PFSK-1 (cell line): ENCODE data around the gene SFI1.

Experiments
- POLR2AphosphoS5 ChIP-seq: IDR thresholded peaks from 2 replicates; pipeline ENCODE4 v1.6.1; 2012; ENCODE audit warnings: low read depth, mild to moderate bottlenecking, control low read depth, low read length, moderate library complexity
- SIN3A ChIP-seq: IDR thresholded peaks from 2 replicates; pipeline ENCODE4 v1.6.1; 2012; ENCODE audit warnings: mild to moderate bottlenecking, low read length, moderate library complexity, borderline replicate concordance; ENCODE audit not compliant: insufficient read depth
- TF ChIP-seq, protein P1 (sequence below), 2 experiments: IDR thresholded peaks; 2 replicates each; pipeline versions ENCODE4 v1.6.1 to v1.8.0; 2011 to 2012; ENCODE audit warnings: low read depth in 2 of 2, low read length in 2 of 2, control low read depth in 1 of 2, inconsistent platforms in 1 of 2, mild to moderate bottlenecking in 1 of 2, moderate library complexity in 1 of 2; ENCODE audit not compliant: insufficient read depth in 1 of 2

DNA sequence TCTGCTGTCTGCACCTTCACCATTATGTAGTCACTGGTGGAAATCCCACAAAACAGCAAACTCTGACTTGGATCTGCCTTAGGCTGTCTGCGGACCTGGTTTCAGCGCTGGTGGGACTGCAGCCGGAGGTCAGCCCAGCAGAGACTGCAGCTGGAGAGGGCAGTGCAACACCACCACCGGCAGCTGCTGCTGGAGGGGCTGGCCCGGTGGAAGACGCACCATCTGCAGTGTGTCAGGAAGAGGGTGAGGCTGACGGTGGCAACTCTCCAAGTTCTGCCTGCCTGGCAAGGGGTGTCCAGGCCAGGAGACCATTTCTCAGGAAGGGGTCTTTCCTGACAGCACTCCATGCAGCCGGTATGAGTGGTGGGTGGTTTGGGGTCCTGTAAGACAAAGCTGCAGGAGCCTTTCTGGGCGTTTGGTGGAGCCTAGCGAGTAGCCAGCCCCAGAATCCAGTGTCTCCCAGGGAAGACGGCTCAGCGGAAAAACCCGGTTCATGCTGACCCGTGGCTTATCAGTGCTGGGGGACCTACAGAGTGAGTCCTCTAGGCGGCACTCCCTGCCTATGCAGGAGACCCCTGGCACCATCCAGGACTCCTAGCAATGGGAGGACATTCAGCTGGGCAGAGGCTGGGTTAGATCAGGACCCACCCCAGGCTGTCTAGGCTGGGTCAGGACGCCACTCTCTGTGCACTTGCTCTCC lies 114.9 kb downstream of the SFI1 start:
- TF ChIP-seq SIN3A (no peak), POLR2AphosphoS5 (no peak)
- TF ChIP-seq, protein P1, sequence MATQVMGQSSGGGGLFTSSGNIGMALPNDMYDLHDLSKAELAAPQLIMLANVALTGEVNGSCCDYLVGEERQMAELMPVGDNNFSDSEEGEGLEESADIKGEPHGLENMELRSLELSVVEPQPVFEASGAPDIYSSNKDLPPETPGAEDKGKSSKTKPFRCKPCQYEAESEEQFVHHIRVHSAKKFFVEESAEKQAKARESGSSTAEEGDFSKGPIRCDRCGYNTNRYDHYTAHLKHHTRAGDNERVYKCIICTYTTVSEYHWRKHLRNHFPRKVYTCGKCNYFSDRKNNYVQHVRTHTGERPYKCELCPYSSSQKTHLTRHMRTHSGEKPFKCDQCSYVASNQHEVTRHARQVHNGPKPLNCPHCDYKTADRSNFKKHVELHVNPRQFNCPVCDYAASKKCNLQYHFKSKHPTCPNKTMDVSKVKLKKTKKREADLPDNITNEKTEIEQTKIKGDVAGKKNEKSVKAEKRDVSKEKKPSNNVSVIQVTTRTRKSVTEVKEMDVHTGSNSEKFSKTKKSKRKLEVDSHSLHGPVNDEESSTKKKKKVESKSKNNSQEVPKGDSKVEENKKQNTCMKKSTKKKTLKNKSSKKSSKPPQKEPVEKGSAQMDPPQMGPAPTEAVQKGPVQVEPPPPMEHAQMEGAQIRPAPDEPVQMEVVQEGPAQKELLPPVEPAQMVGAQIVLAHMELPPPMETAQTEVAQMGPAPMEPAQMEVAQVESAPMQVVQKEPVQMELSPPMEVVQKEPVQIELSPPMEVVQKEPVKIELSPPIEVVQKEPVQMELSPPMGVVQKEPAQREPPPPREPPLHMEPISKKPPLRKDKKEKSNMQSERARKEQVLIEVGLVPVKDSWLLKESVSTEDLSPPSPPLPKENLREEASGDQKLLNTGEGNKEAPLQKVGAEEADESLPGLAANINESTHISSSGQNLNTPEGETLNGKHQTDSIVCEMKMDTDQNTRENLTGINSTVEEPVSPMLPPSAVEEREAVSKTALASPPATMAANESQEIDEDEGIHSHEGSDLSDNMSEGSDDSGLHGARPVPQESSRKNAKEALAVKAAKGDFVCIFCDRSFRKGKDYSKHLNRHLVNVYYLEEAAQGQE (IDR thresholded peaks at IDR 0.05; ENCODE audit: insufficient read depth in 1 of 2, low read depth in 2 of 2, low read length in 2 of 2) = no peak
